Sigmoid colon (tissue), 4 donors: ENCODE results near the gene CCDC152.

Experiments
- EP300 ChIP-seq, 4 donors: sonication (generic); formaldehyde crosslinking; IDR thresholded peaks; one replicate each; pipeline ENCODE4 v1.6.1; 2017; ENCODE audit warnings: antibody characterized with exemption in 4 of 4
- POLR2AphosphoS5 ChIP-seq, 4 donors: sonication (generic); formaldehyde crosslinking; IDR thresholded peaks; one replicate each; pipeline ENCODE4 v1.6.1; 2017; ENCODE audit warnings: antibody characterized with exemption in 4 of 4
- TF ChIP-seq, protein P1 (sequence below), 4 experiments: fragments of 450-650 bp in 3 of 4; fragments of 200-600 bp in 1 of 4; IDR thresholded peaks; one replicate each; pipeline ENCODE4 v1.5.1; 2016 to 2019; ENCODE audit warnings: antibody characterized with exemption in 4 of 4, mild to moderate bottlenecking in 3 of 4, moderate library complexity in 2 of 4

DNA sequence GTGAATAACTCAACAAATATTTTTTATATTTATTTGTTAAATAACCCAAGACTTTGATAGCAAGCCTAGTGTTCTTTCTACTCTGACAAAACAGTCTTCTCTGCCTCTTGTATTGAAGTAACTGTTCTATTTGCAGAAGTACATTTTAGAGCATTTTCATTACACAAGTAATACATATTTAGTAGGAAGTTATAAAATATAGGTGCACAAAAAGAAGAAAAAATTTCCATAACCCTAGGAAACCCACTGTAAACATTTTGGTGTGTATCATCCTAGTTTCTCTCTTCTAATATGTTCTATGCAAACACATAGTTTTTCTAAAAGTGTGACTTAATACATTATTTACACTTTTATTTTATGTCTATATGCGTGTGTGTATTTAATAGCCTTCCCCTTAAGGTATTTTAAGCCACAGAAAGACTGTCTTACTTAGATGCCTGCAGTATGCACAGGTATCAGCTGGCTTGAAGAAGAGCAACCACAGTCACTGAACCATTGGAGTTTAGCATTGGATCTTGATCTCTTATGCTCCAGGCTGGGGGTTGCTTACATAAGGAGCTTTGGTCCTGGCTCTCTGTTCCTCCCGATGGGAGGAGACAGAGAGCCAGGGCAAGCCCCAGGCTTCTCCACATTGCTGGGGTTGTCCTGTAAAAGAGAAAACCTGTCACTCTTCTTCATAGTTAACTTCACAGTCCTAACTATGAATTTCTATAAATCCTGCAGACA lies 51.3 kb downstream of the CCDC152 start:
- TF ChIP-seq, protein P1, sequence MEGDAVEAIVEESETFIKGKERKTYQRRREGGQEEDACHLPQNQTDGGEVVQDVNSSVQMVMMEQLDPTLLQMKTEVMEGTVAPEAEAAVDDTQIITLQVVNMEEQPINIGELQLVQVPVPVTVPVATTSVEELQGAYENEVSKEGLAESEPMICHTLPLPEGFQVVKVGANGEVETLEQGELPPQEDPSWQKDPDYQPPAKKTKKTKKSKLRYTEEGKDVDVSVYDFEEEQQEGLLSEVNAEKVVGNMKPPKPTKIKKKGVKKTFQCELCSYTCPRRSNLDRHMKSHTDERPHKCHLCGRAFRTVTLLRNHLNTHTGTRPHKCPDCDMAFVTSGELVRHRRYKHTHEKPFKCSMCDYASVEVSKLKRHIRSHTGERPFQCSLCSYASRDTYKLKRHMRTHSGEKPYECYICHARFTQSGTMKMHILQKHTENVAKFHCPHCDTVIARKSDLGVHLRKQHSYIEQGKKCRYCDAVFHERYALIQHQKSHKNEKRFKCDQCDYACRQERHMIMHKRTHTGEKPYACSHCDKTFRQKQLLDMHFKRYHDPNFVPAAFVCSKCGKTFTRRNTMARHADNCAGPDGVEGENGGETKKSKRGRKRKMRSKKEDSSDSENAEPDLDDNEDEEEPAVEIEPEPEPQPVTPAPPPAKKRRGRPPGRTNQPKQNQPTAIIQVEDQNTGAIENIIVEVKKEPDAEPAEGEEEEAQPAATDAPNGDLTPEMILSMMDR (IDR thresholded peaks at IDR 0.05), result no peak
- no peak for TF ChIP-seq EP300 (IDR thresholded peaks at IDR 0.05)
- no peak for TF ChIP-seq POLR2AphosphoS5 (IDR thresholded peaks at IDR 0.05)
